ENCODE measurements around the gene MVB12B.

The MVB12B gene

DNA sequence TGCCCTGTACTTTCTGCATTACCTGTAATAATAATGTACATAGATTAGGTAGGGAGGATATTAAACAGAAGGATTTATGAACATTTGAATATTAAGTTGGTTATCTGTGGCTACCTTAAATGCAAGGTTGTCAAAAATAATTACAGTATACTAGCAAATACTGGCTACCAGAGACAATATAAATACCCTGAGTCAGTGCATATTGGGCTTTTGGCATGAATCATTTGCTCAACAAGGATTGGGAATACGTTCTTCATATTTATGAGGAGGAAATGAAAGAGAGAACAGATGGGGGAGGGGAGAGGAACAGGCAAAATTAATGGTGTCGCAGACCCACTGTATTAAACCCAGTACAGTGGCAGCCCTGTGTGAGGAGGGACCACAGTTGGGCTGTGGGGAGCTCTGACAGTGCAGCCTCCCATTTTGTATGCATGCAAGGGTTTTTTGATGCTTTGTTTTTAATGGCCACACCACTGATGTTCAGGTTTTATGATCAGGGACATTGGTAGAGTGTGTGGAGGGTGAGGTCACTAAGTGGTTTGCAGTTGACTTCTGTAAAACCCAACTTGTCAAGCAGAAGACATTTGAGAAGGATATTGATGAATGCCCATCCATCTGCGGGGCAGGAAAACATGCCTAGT, 56.9 kb downstream of the MVB12B start:
- no peak for FAIRE-seq

GRCh38 chr9:126384926-126385325, 58.3 kb downstream of the MVB12B start:
- FAIRE-seq (no peak), DNase-seq (ENCODE audit: low spot score) (no peak)

More for the DNA sequence above, 56.9 kb downstream of the MVB12B start:
- DNase-seq (ENCODE audit: low spot score) = no peak

GRCh38 chr9:126386088-126386487, 59.5 kb downstream of the MVB12B start:
- no peak for DNase-seq (ENCODE audit: low spot score)
- no peak for FAIRE-seq

- no peak for DNase-seq (ENCODE audit: low spot score)
- FAIRE-seq = no peak
These were observed 60.1 kb downstream of the MVB12B start for GRCh38 chr9:126386776-126387175.

GRCh38 chr9:126388964-126389708, 62.5 kb downstream of the MVB12B start:
- FAIRE-seq = no peak
- no peak for DNase-seq (ENCODE audit: low spot score)

- no peak for DNase-seq (ENCODE audit: low spot score)
- FAIRE-seq = no peak
These were observed 63.4 kb downstream of the MVB12B start for GRCh38 chr9:126389992-126390391.

GRCh38 chr9:126390923-126391322, 64.3 kb downstream of the MVB12B start:
- no peak for FAIRE-seq
- no peak for DNase-seq (ENCODE audit: low spot score)

- DNase-seq (ENCODE audit: low spot score) = no peak
- FAIRE-seq = no peak
These were observed 65.4 kb downstream of the MVB12B start for GRCh38 chr9:126391713-126392661.

DNA sequence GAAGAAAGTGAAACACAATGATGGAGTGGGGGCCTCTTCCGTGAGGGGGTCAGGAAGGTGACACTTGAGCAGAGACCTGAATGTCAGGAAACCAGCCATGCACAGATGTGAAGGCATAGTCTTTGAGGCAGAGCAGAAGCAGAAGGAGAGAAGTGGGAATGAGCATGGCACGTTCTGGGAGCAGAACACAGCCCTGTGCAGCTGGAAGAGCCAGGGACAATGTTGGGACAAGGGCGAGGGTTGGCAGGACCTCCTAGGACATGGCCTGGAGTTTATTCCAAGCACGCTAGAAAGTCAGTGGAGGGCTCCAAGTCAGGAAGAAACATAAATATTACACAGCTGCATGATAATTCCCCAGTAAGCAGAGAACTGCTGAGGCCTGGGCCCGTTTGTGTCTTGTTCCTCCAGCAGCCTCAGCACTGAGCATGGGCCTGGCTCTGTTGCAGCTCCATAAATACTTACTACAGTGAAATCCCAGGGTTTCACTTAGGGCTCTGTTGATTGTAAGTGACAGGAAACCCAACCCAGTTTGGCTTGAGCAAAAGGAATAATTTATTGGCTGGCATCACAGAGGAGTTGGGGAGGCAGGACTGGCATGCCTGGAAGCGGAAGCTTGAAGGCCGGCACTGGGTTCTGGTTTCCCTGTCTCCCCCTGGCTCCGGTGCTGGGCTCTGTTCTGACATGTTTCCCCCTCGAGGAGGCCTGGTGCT, 66.2 kb downstream of the MVB12B start:
- DNase-seq (ENCODE audit: low spot score) (no peak), FAIRE-seq (no peak)

DNA sequence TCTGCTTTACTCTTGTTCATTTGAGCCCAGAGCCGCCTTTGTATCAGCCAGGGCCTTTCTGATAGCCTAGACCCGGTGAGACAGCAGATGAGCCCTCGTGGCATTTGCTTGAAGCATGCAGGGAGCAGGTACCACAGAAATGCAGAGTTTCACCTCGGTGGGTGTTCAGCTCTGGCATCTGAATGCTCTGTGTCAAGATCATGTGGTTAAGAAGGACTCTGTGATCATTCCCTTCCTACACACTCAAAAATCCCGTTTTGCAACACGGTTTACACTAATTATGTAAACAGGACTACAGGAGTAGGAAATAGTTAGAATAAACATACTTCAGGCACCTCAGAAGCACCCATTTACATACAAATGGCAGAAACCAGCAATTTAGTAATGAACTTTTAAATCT, 67.2 kb downstream of the MVB12B start:
- DNase-seq (ENCODE audit: low spot score) = no peak
- FAIRE-seq = no peak

DNA sequence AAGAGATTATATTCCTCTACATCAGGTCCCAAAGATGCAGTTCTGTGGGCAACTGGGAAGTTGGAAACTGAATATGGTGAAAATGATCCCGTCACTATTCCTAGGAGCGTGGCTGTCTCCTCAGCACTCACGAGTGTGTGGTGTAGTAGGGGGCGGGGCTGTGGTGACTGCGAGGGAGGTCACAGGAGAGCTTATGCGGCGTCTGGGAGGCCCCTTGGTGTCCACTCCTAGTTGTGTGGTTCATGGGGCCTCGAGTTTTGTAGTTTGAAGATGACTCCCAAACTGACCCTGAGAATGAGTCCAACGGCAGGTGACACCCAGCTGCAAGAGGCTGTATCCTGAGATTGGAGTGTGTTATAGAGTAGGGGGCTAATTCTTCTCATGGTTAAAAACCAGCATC, 68.2 kb downstream of the MVB12B start:
- DNase-seq (ENCODE audit: low spot score) = no peak
- FAIRE-seq = no peak

- DNase-seq (ENCODE audit: low spot score) (no peak), FAIRE-seq (no peak)
These were observed 69.0 kb downstream of the MVB12B start for GRCh38 chr9:126395439-126396212.

DNA sequence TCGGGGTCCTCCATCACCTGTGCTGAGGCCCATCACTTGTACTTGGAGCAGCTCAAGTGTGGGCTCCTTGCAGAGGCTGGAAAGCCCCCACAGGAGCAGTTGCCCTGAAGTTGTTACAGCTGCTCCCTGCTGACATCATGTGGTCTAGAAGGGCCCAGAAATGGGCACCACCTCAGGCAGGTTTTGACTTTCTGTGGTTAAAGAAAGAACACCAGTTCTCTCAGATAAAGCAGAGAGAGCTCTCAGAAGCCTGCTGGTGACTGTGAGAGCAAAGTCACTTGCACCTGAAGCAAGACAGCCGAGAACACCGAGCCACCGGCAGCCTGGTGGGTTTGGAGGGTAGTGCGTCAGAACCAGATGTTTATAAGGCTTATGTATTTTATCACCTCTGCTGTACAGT, 70.4 kb downstream of the MVB12B start:
- DNase-seq (ENCODE audit: low spot score) (no peak), FAIRE-seq (no peak)

DNA sequence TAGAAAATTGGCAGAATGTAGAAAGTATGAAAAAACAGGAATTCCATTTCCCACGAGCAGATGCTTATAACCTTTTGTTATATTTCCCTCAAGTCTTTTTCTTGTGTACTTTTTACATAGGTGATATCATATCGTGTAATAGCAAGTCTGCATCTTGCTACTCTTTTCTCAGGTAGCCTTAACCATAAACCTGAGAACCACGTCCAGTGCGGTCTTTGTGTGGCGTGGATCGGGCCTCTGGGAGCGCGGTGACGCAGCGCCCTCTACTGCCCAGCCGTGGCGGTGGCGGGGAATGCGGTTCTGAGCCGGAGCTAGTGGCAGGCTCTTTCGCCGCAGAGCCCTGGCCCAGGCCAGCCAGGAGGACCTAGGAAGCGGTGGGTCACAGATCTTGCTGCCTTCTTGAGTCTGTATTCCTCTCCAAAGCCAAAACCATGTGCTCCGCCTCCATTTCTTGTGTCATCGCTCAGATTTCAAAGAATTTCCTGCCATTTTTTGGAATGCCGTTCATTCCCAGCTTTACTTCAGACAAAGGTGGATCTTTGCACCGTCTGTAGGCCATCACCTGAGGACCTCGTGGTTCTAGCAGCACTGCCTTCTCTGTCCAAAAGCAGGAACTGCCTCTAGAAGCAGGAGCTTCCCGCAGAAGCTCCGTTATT, 71.9 kb downstream of the MVB12B start:
- DNase-seq (ENCODE audit: low spot score) (no peak), FAIRE-seq (no peak)

DNA sequence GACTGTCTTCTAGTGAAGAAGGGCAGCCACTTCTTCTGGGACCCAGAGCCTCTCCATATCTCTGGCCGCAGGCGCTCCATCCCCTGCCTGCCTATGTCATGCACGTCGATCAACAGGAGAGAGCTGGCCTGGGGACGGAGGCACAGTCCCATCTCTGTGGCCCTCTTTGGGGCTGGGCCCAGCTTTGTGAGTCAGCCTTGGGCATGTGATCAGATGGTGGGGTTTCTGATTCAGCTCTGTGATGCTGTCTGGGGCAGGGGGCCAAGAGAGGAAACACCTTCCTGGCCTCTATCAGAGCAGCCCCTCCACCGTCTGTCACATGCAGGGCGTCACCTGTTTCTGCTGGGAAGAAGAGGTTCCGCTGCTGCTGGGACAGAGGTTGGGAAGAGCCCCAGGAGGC, 72.6 kb downstream of the MVB12B start:
- no peak for FAIRE-seq
- no peak for DNase-seq (ENCODE audit: low spot score)

GRCh38 chr9:126399789-126400188, 73.2 kb downstream of the MVB12B start:
- DNase-seq (ENCODE audit: low spot score) (no peak), FAIRE-seq (no peak)

- DNase-seq (ENCODE audit: low spot score) (no peak), FAIRE-seq (no peak)
These were observed 73.9 kb downstream of the MVB12B start for GRCh38 chr9:126400571-126400970.

- no peak for DNase-seq (ENCODE audit: low spot score)
- FAIRE-seq = no peak
These were observed 74.5 kb downstream of the MVB12B start for GRCh38 chr9:126401107-126401506.

DNA sequence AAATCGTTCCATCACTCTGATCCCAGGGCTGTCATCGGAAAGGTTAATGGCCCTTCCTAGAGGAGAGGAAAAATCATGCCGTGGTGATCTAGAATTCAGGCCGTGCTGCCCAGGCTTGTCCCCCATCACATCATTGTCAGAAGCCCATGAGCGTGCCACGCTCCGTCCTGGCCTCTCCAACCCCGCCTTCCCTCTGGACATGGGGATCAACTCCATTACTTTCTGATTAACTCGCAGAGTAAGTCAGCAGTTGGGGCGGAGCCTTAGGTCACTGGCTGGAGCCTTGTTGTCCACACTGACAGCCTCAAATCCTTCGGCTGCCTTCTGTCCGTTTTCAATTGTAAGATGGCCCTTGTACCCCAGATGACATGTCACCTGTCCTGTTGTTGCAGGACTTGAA, 75.0 kb downstream of the MVB12B start:
- FAIRE-seq = no peak

GRCh38 chr9:126403397-126403796, 76.8 kb downstream of the MVB12B start:
- FAIRE-seq (no peak), DNase-seq (ENCODE audit: low spot score) (no peak)

More for the DNA sequence above, 75.0 kb downstream of the MVB12B start:
- no peak for DNase-seq (ENCODE audit: low spot score)

Measured in RCC 7860 (cell line).